SKM-1 (cell line): ENCODE data around the gene WNT4.

Source experiments
- DNase-seq: peaks from one replicate; lab custom pipeline; 2025; ENCODE audit not compliant: unreplicated experiment; lab: John Stamatoyannopoulos, UW

Gene WNT4

GRCh38 chr1:22164841-22165808 lies 22.2 kb upstream of the WNT4 start:
- DNase-seq: no peak

GRCh38 chr1:22163564-22163963 lies 20.7 kb upstream of the WNT4 start:
- no peak for DNase-seq

GRCh38 chr1:22163137-22163536 lies 20.2 kb upstream of the WNT4 start:
- no peak for DNase-seq

- DNase-seq: no peak
These were observed 17.0 kb upstream of the WNT4 start for GRCh38 chr1:22159891-22160290.

- DNase-seq: no peak
These were observed 15.8 kb upstream of the WNT4 start for GRCh38 chr1:22158654-22159053.

DNA sequence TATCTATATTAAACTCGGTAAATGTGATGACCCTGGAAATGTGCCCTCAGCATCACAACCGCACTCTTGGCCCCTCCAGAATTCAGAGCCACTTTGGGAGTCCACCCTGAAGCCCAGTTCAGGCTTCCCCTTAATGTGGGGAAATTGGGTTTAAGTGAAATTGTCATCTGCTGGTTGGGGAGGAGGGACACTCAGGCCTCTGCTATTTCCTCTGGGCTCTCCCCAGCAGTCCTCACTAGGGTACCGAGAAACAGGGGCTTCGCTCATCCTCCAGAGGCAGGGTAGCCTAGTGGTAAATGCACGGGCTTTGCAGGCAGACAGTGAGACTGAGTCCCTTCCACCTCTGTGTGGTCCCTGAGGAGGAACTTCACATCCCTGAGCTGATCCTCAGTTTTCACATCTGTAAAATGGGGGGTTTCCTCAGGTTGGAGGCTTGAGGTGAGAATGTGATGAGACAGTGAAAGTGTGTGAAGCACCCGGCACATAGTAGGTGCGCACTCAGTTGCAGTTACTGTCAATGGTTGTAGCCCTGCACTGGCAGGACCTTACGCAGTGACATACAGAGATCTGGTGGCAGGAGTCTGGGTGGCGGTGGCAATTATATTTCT lies 14.6 kb upstream of the WNT4 start:
- DNase-seq: no peak

DNA sequence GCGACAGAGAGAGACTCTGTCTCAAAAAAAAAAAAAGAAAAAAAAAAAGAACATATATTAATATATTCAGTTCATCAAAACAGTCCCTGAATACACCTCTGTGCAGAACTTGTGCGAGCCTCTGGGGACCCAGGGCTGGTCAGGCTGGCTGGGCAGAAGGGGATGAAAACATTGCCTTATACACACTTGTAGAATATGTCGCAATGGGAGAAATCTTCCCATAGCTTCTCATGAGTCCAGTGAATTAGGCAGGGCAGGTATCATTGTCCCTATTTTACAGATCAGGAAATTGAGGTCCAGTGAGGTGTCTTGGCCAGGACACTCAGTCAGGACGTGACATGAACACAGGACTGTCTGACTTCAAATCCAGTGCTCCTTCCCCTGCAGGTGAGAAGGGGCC lies 12.6 kb upstream of the WNT4 start:
- no peak for DNase-seq

DNA sequence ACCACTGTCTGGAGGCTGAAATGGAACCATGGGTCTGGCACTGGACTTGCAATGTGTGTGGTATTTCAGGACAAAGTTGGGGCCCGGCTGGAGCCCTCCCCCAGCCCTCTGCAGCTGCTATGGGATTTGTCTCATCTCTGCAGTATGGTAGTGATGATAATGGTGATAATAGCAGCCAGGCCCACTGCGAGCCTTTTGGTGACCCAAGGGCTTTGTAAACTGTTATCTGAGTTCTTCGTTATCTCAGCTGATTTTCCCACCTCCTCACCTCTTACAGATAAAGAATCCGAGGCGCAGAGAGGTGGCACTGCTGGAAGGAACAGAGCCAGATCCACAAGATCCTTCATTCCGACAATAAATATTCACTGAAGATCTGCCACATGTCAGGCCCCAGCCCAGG lies 11.7 kb upstream of the WNT4 start:
- DNase-seq: no peak

DNA sequence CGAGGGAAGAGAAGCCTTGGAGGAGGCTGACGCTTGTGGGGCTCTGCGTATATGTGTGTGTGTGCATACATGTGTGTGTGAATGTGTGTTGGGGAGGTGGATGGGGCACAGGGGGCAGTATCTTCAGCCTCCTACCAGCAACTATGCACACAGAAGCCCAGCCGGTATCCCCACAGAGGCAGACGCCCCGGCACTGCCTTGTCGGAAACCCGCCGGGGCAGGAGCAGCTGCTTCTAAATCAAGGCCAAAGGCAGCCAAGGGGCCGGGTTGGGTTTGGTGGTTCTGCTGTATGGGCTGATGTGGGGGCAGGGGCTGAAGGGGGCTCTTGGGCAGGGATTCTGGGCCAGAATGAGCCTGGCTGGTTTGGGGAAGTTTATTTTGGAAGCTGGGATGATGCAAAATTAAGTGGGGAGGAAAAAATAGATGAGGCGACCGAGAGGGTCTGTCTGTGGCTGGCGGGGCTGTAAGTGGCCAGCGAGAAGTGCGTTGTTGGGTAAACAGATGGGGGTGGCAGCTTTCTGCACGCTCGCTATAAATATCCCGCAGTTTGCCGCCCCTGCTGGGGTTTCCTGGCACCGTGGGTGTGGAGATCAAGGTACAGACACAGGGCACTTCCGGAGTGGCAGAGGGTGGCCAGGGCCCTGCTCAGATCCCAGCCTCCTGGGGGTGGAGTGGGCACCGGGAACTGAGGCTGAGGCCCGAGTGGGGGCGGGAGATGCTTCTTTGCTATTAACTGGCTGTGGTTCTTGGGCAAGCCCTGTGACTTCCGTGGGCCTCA lies 11.0 kb upstream of the WNT4 start:
- DNase-seq: no peak

GRCh38 chr1:22150923-22151322 lies 8.0 kb upstream of the WNT4 start:
- no peak for DNase-seq

GRCh38 chr1:22142315-22143064 lies 407 bp downstream of the WNT4 start:
- DNase-seq: no peak

DNA sequence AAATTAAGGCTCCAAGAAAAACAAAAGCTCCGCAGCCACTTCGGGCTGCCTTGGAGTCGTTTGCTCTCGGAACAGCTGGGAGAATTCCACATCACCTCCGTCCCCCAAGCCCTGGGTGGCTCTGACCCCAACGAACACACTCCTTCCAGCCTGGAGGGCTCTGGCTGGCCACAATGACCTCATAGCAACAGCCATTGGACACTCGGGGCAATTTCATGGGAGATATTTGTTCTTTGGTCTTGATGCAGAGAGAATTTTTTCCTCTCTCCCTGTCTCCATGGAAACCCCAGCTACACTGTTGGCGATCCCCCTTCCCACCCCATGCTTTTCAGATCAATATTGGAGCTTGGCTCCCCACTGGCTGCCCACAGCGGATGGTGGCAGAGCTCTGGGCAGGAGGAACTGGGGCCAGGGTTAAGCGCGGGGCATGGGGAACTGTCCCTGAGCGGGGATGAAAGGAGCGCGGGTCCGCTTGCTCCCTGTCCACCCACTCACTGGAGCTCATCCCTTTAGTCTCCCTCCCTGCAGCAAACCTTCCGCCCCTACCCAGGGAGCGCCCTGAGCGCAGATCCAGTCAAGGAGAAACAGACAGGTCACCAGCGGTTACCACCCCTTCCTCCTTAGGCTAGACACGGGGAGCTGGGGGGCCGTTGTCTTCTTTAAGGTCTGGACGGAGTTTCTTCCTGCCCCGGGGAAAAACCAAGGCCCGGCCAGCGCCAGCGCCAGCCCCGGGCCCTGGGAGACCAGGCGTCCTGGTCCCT lies 1.2 kb downstream of the WNT4 start:
- no peak for DNase-seq

GRCh38 chr1:22140694-22141093 lies 2.2 kb downstream of the WNT4 start:
- DNase-seq: no peak

DNA sequence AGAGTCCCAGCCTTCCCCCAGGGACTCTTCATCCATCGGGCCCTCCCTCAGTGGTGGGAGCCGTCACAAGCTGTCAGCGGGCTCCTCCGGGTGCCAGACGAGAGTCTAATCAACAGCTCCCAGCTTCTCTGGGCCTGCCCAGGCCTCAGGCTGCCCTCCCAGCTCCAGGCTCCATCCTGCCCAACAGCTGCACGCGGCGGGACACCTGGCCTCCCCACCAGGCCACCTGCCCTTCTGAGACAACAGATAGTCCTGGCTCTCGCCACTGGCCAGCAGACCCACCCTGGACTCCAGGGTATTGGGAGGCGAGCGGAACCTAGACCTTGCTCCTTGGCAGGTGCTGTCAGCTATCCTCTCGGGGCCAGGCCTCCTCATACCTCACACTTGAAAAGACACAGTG lies 3.1 kb downstream of the WNT4 start:
- no peak for DNase-seq

GRCh38 chr1:22139066-22139594 lies 3.8 kb downstream of the WNT4 start:
- no peak for DNase-seq

DNA sequence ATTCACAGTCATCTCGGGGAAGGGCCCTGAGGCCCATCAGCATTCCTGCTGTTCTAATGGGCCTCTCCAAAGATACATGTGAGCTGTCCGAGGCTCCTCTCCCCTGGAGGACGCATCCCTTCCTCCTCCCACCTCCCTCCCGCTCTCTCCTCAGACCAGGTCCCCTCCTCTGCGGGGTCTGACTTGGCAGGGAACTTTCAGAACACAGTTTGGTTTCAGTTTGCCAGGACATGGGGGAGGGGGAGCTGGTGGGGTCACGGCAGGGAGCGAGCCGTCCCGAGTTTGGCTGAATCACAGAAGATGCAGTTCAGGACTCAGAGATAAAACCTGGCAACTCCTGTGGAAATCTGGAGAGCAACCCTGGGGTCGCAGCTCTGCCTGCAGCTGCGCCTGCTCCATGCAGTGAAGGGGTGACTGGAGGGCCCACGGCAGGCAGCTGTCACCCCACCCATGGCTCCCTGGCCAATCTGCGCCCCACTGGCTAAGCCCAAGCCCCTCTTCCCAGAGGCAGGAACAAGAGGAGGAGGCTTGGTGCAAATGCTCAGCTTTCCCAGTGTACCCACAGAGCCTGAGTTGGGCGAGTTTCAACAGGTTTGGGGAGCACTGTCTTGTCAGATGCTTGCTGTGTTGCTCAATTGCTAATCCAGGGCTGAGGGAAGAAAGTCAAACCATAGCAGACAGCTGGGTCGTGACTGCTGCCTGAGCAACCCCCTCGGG lies 5.7 kb downstream of the WNT4 start:
- DNase-seq: no peak

DNA sequence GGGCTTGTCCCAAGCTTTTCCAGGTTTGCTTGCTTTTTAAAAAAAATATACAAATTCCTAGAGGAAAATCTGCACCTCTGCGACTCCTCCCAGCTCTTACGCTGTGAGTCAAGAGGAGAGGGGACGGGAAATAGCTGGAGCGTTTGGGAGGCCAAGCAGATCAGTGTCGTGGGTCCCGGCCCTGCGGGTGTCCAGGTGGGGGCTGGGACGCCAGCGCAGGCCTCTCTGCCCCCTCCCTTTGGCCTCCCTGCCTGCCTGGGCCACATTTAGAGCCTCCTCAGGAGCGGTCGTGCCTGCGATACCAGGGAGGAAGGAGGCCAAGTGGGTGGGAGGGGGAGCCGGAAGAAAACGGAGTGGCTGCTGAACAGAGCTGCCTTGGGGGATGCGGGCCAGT lies 9.0 kb downstream of the WNT4 start:
- DNase-seq: no peak

- DNase-seq: no peak
These were observed 9.5 kb downstream of the WNT4 start for GRCh38 chr1:22133247-22133930.
